IMR-90 (cell line): ENCODE measurements around the gene KRT80. TPM values are rescaled to one million over a fixed set of nuclear protein-coding genes. Genes with fewer than 3 reads are reported as not detected.

Source experiments
- ATAC-seq: fragments of 200-7000 bp; cut with Tn5 transposase; 2 replicates; pipeline ENCODE4 v1.9.1; 2020; ENCODE audit warnings: low read depth, mild to moderate bottlenecking, moderate library complexity
- BruUV-seq: library from RNA; stranded (reverse); fragments of 400-500 nt; replicated peaks from 2 replicates; lab custom pipeline; 2021; lab: Mats Ljungman, UMichigan
- CTCF ChIA-PET: fragments of 300-600 bp; formaldehyde crosslinking; extraction: SDS; loops from one replicate; lab custom pipeline; 2021; ENCODE audit warnings: antibody characterized with exemption; lab: Yijun Ruan, JAX
- POLR2A ChIA-PET: fragments of 300-600 bp; sonication (Branson Sonifier 250); formaldehyde crosslinking; loops from one replicate; lab custom pipeline; 2022; ENCODE audit warnings: antibody characterized with exemption; ENCODE audit not compliant: unreplicated experiment; lab: Charles Lee
- DNase-seq: peaks from one replicate; pipeline ENCODE4 v3.0.0; 2013
- H2AFZ ChIP-seq: replicated peaks from 2 replicates; pipeline ENCODE3; 2013; ENCODE audit warnings: low read length, mild to moderate bottlenecking; ENCODE audit not compliant: poor library complexity
- H2AK5ac ChIP-seq: 2 replicates; pipeline ENCODE4 v1.6.1; 2013; ENCODE audit warnings: low read depth, low read length, inconsistent platforms
- H2AK9ac ChIP-seq: replicated peaks from 2 replicates; pipeline ENCODE3; 2013; ENCODE audit warnings: mild to moderate bottlenecking, low read depth, low read length, moderate library complexity; ENCODE audit not compliant: poor library complexity
- H2BK120ac ChIP-seq: 2 replicates; pipeline ENCODE4 v1.6.1; 2013; ENCODE audit warnings: low read depth, low read length, inconsistent platforms
- H2BK15ac ChIP-seq: 3 replicates; pipeline ENCODE4 v1.6.1; 2013; ENCODE audit warnings: low read depth, low read length, inconsistent platforms
- H2BK20ac ChIP-seq: 2 replicates; pipeline ENCODE4 v1.6.1; 2013; ENCODE audit warnings: low read depth, mild to moderate bottlenecking, inconsistent platforms, low read length, moderate library complexity
- H2BK5ac ChIP-seq: 2 replicates; pipeline ENCODE4 v1.6.1; 2013; ENCODE audit warnings: mild to moderate bottlenecking, low read depth, low read length, inconsistent platforms; ENCODE audit not compliant: poor library complexity, severe bottlenecking
- H3K14ac ChIP-seq: replicated peaks from 2 replicates; pipeline ENCODE4 v1.6.1; 2013; ENCODE audit warnings: low read depth, low read length, inconsistent platforms
- H3K18ac ChIP-seq: 2 replicates; pipeline ENCODE4 v1.6.1; 2013; ENCODE audit warnings: low read depth, low read length, control low read depth
- H3K23ac ChIP-seq: 2 replicates; pipeline ENCODE4 v1.6.1; 2013; ENCODE audit warnings: low read depth, low read length, inconsistent platforms
- H3K27ac ChIP-seq: 2 replicates; pipeline ENCODE4 v1.5.1; 2013; ENCODE audit warnings: mild to moderate bottlenecking, control low read depth, low read length; ENCODE audit not compliant: insufficient read depth
- H3K27me3 ChIP-seq: 2 replicates; pipeline ENCODE4 v1.6.1; 2013; ENCODE audit warnings: low read length; ENCODE audit not compliant: control insufficient read depth, insufficient read depth
- H3K36me3 ChIP-seq: 2 replicates; pipeline ENCODE4 v1.6.1; 2013; ENCODE audit warnings: low read length, mixed read lengths; ENCODE audit not compliant: control insufficient read depth, insufficient read depth
- H3K4ac ChIP-seq: 2 replicates; pipeline ENCODE4 v1.6.1; 2013; ENCODE audit warnings: low read depth, low read length, inconsistent platforms
- H3K4me1 ChIP-seq: 2 replicates; pipeline ENCODE4 v1.6.1; 2013; ENCODE audit warnings: low read length, mixed read lengths; ENCODE audit not compliant: control insufficient read depth, insufficient read depth
- H3K4me2 ChIP-seq: 2 replicates; pipeline ENCODE4 v1.6.1; 2013; ENCODE audit warnings: low read depth, mild to moderate bottlenecking, control low read depth, low read length, moderate library complexity
- H3K4me3 ChIP-seq: 2 replicates; pipeline ENCODE4 v1.5.1; 2013; ENCODE audit warnings: low read depth, mild to moderate bottlenecking, control low read depth, low read length, moderate library complexity; ENCODE audit not compliant: insufficient read depth
- H3K56ac ChIP-seq: 2 replicates; pipeline ENCODE4 v1.6.1; 2013; ENCODE audit warnings: low read length, inconsistent platforms; ENCODE audit not compliant: insufficient read depth; ENCODE audit errors: extremely low read depth
- H3K79me1 ChIP-seq, 2 experiments: 2 replicates each; pipeline ENCODE4 v1.6.1; 2013; ENCODE audit warnings: low read length in 2 of 2, inconsistent platforms in 1 of 2, low read depth in 1 of 2
- H3K9ac ChIP-seq: 2 replicates; pipeline ENCODE4 v1.6.1; 2013; ENCODE audit warnings: low read depth, low read length, control low read depth
- H3K9me1 ChIP-seq: 2 replicates; pipeline ENCODE4 v1.6.1; 2013; ENCODE audit warnings: low read length, inconsistent platforms; ENCODE audit not compliant: insufficient read depth
- H3K9me3 ChIP-seq: 2 replicates; pipeline ENCODE4 v1.6.1; 2013; ENCODE audit warnings: low read length; ENCODE audit not compliant: control insufficient read depth, insufficient read depth
- H4K20me1 ChIP-seq: 2 replicates; pipeline ENCODE4 v1.6.1; 2013; ENCODE audit warnings: low read length, inconsistent platforms; ENCODE audit not compliant: insufficient read depth
- H4K5ac ChIP-seq: 2 replicates; pipeline ENCODE4 v1.6.1; 2013; ENCODE audit warnings: mild to moderate bottlenecking, low read depth, low read length, control low read depth
- H4K8ac ChIP-seq, 2 experiments: 2 replicates each; pipeline ENCODE4 v1.6.1; 2013; ENCODE audit warnings: low read depth in 2 of 2, low read length in 2 of 2, control low read depth in 1 of 2, inconsistent platforms in 1 of 2
- H4K91ac ChIP-seq: 2 replicates; pipeline ENCODE4 v1.6.1; 2013; ENCODE audit warnings: low read depth, low read length, inconsistent platforms; ENCODE audit not compliant: insufficient read depth
- BHLHE40 ChIP-seq: fragments of 150-350 bp; IDR thresholded peaks from 2 replicates; pipeline ENCODE4 v1.6.1; 2016; ENCODE audit warnings: mild to moderate bottlenecking, low read depth, low read length
- CEBPB ChIP-seq: IDR thresholded peaks from 2 replicates; pipeline ENCODE4 v1.6.1; 2012; ENCODE audit warnings: low read depth, low read length, improper control_type of control experiment
- CHD1 ChIP-seq: IDR thresholded peaks from 2 replicates; pipeline ENCODE4 v1.6.1; 2012; ENCODE audit warnings: low read depth, low read length, improper control_type of control experiment
- FOS ChIP-seq: fragments of 150-350 bp; IDR thresholded peaks from 2 replicates; pipeline ENCODE4 v1.6.1; 2016; ENCODE audit warnings: low read depth, low read length
- MAFK ChIP-seq: IDR thresholded peaks from 2 replicates; pipeline ENCODE4 v1.6.1; 2012; ENCODE audit warnings: low read depth, low read length, improper control_type of control experiment
- MAZ ChIP-seq: IDR thresholded peaks from 2 replicates; pipeline ENCODE4 v1.6.1; 2012; ENCODE audit warnings: low read depth, mild to moderate bottlenecking, low read length, improper control_type of control experiment, moderate library complexity, borderline replicate concordance
- MXI1 ChIP-seq: IDR thresholded peaks from 2 replicates; pipeline ENCODE4 v1.6.1; 2012; ENCODE audit warnings: low read depth, mild to moderate bottlenecking, low read length, moderate library complexity, borderline replicate concordance
- NFE2L2 ChIP-seq: fragments of 150-350 bp; IDR thresholded peaks from 2 replicates; pipeline ENCODE4 v1.6.1; 2016; ENCODE audit warnings: low read depth, mild to moderate bottlenecking, low read length
- POLR2A ChIP-seq: IDR thresholded peaks from 2 replicates; pipeline ENCODE4 v1.6.1; 2012; ENCODE audit warnings: mild to moderate bottlenecking, low read depth, low read length
- RAD21 ChIP-seq: IDR thresholded peaks from 2 replicates; pipeline ENCODE4 v1.6.1; 2012; ENCODE audit warnings: low read length, improper control_type of control experiment
- RCOR1 ChIP-seq: IDR thresholded peaks from 2 replicates; pipeline ENCODE4 v1.6.1; 2012; ENCODE audit warnings: mild to moderate bottlenecking, low read length, improper control_type of control experiment; ENCODE audit not compliant: insufficient replicate concordance
- RFX5 ChIP-seq: IDR thresholded peaks from 2 replicates; pipeline ENCODE4 v1.8.0; 2012; ENCODE audit warnings: low read depth, mild to moderate bottlenecking, low read length, moderate library complexity
- SMC3 ChIP-seq: fragments of 150-350 bp; IDR thresholded peaks from 2 replicates; pipeline ENCODE4 v1.6.1; 2016; ENCODE audit warnings: low read depth, mild to moderate bottlenecking, antibody characterized with exemption, low read length, moderate library complexity
- WGBS, 2 experiments: methylation state at CpG; one replicate each; pipeline versions ENCODE4 v1.1.5 to v1.1.7; 2013; ENCODE audit warnings: missing lambda C conversion rate in 2 of 2; ENCODE audit not compliant: insufficient read length in 1 of 2; ENCODE audit errors: extremely low coverage in 2 of 2; 5-methylcytosine and 5-hydroxymethylcytosine counted together
- dilution Hi-C: fragments of 300-500 bp; cut with HindIII; formaldehyde crosslinking; loops from one replicate; pipeline ENCODE4 v1.14.3; 2018; ENCODE audit warnings: low sequenced_read_pairs; ENCODE audit not compliant: unreplicated experiment
- in situ Hi-C: fragments of 300-500 bp; cut with MboI; formaldehyde crosslinking; loops from 3 replicates; pipeline ENCODE4 v1.14.3; 2019; ENCODE audit warnings: low sequenced_read_pairs, inconsistent platforms, mixed read lengths
- intact Hi-C: fragments of 100-400 bp; cut with micrococcal nuclease; formaldehyde crosslinking; loops from 2 replicates; pipeline ENCODE4 v1.10.0; 2022
- polyA plus RNA-seq, 3 experiments: library from polyadenylated mRNA; depleted of rRNA; stranded (reverse); fragments of >200 nt; gene quantifications; 2 replicates each; pipeline ENCODE4 v1.2.3, GENCODE V29; 2012; ENCODE audit warnings: low replicate concordance in 1 of 3
- total RNA-seq: library from RNA; depleted of rRNA; stranded (reverse); fragments of >200 nt; gene quantifications from 2 replicates; pipeline ENCODE4 v1.2.3, GENCODE V29; 2012
- TF ChIP-seq, protein P1 (sequence below): fragments of 150-350 bp; IDR thresholded peaks from 2 replicates; pipeline ENCODE4 v1.6.1; 2017; ENCODE audit warnings: mild to moderate bottlenecking, antibody characterized with exemption, low read length, low read depth
- TF ChIP-seq, protein P2 (sequence below): conservative IDR thresholded peaks from 2 replicates; pipeline ENCODE4 v1.5.1; 2012; ENCODE audit warnings: mild to moderate bottlenecking, low read depth, low read length, improper control_type of control experiment
- TF ChIP-seq, protein P3 (sequence below): fragments of 150-350 bp; IDR thresholded peaks from 2 replicates; pipeline ENCODE4 v1.6.1; 2016; ENCODE audit warnings: low read depth, mild to moderate bottlenecking, low read length, moderate library complexity, borderline replicate concordance

The KRT80 gene
- total and polyA plus RNA-seq, 2 of the 4 experiments (the other 2 are of a cell fraction), result 0.54 to 3.4 TPM

DNA sequence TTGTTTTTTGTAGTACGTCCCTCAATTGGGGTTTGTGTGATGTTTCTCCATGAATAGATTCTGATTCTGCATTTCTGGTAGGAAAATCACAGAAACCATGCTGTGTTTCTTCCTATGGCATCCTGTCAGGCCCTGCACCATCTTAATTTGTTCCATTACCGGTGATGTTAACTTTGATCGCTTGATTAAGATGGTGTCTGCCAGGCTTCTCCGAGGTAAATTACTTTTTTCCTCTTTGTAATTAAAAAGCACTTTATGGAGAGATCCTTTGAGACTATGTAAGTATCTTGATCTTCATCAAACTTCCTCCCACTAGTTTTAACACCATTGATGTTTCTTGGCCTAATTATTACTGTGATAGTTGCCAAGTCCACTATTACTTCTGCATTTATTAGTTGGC is 26.2 kb upstream of the KRT80 start:
- Histone ChIP-seq H2AFZ (no peak overlapping the region), H3K4me2 (no peak overlapping the region), H2AK5ac (no peak overlapping the region), H3K18ac (no peak overlapping the region), H2BK20ac (no peak overlapping the region), H3K23ac (no peak overlapping the region), H3K36me3 (no peaks in the 10 kb centered on the region), H2BK5ac (no peak overlapping the region), H2BK120ac (no peak overlapping the region), H2BK15ac (no peak overlapping the region), H3K56ac (no peak overlapping the region), H4K5ac (no peak overlapping the region), H3K27me3 (no peaks in the 10 kb centered on the region), H4K20me1 (no peaks in the 10 kb centered on the region), H3K4me3 (no peak overlapping the region), H3K27ac (no peak overlapping the region), H2AK9ac (no peak overlapping the region), H4K91ac (no peak overlapping the region), H3K9ac (no peak overlapping the region), H3K4me1 (peaks cover 9% of the 10 kb centered on the region), H3K14ac (no peak overlapping the region), H4K8ac (no peak overlapping the region), H3K79me1 (no peaks in the 10 kb centered on the region), H3K9me1 (peaks cover 27% of the 10 kb centered on the region), H3K4ac (no peak overlapping the region), H3K9me3 (no peaks in the 10 kb centered on the region)
- CTCF ChIA-PET, result no interaction called here
- in situ Hi-C loops, result no loop called here
- POLR2A ChIA-PET, result no interaction called here
- ATAC-seq (no peak), DNase-seq (no peak)
- TF ChIP-seq, protein P1, sequence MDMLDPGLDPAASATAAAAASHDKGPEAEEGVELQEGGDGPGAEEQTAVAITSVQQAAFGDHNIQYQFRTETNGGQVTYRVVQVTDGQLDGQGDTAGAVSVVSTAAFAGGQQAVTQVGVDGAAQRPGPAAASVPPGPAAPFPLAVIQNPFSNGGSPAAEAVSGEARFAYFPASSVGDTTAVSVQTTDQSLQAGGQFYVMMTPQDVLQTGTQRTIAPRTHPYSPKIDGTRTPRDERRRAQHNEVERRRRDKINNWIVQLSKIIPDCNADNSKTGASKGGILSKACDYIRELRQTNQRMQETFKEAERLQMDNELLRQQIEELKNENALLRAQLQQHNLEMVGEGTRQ, result no peak
- TF ChIP-seq MXI1 (no peak), CEBPB (no peak), FOS (no peak), RCOR1 (no peak), RAD21 (no peak), MAFK (no peak), MAZ (no peak), SMC3 (no peak), CHD1 (no peak), BHLHE40 (no peak), NFE2L2 (no peak), RFX5 (no peak), POLR2A (no peak)
- TF ChIP-seq, protein P2, sequence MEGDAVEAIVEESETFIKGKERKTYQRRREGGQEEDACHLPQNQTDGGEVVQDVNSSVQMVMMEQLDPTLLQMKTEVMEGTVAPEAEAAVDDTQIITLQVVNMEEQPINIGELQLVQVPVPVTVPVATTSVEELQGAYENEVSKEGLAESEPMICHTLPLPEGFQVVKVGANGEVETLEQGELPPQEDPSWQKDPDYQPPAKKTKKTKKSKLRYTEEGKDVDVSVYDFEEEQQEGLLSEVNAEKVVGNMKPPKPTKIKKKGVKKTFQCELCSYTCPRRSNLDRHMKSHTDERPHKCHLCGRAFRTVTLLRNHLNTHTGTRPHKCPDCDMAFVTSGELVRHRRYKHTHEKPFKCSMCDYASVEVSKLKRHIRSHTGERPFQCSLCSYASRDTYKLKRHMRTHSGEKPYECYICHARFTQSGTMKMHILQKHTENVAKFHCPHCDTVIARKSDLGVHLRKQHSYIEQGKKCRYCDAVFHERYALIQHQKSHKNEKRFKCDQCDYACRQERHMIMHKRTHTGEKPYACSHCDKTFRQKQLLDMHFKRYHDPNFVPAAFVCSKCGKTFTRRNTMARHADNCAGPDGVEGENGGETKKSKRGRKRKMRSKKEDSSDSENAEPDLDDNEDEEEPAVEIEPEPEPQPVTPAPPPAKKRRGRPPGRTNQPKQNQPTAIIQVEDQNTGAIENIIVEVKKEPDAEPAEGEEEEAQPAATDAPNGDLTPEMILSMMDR, result no peak
- TF ChIP-seq, protein P3, sequence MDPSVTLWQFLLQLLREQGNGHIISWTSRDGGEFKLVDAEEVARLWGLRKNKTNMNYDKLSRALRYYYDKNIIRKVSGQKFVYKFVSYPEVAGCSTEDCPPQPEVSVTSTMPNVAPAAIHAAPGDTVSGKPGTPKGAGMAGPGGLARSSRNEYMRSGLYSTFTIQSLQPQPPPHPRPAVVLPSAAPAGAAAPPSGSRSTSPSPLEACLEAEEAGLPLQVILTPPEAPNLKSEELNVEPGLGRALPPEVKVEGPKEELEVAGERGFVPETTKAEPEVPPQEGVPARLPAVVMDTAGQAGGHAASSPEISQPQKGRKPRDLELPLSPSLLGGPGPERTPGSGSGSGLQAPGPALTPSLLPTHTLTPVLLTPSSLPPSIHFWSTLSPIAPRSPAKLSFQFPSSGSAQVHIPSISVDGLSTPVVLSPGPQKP, result no peak
- no CpG with 5 or more reads among the region's 4 CpGs for WGBS, 2 experiments
- no TSS peak for BruUV-seq
- dilution Hi-C loops, result no loop called here
- intact Hi-C loops, result loop anchor here (10.0 kb wide), 1 partner anchor 657 kb away; no protein-coding TSS in a partner anchor
